GM21723 (cell line): ENCODE results near the gene HOXA6.

ENCODE experiments used
- ATAC-seq: cut with Tn5 transposase; IDR thresholded peaks from one replicate; pipeline ENCODE4 v1.9.1; 2021; ENCODE audit warnings: mild to moderate bottlenecking, moderate library complexity; ENCODE audit not compliant: unreplicated experiment

HOXA6 gene

DNA sequence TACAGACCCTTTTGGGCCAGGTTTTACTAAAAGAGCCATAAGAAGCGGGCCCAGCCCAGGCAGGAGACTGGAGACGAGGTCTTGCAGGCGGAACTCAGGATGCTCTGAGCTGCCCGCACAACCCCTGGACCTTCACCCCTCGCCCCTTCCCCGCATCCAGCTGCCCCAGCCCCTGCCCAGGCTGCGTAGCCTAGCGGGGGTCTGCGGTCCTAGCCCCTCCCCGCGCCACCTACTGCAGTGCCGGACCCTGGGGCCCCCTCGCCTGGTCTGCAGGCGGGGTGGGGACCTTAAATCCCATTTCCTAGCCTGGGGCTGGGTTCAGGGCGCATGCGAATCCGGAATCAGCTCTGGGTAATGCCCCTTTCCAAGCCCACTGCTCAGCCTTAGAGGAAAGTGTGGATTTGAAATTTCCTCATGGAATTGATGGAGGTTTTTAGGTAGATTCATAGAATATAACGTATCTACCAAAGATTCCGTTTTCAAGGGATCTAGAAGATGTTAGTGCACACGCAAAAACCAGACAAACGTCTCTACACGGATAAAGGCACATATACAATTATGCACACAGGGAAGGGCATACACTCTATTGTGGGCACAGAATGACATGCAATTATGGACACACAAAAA lies 5.4 kb upstream of the HOXA6 start:
- no peak for ATAC-seq

DNA sequence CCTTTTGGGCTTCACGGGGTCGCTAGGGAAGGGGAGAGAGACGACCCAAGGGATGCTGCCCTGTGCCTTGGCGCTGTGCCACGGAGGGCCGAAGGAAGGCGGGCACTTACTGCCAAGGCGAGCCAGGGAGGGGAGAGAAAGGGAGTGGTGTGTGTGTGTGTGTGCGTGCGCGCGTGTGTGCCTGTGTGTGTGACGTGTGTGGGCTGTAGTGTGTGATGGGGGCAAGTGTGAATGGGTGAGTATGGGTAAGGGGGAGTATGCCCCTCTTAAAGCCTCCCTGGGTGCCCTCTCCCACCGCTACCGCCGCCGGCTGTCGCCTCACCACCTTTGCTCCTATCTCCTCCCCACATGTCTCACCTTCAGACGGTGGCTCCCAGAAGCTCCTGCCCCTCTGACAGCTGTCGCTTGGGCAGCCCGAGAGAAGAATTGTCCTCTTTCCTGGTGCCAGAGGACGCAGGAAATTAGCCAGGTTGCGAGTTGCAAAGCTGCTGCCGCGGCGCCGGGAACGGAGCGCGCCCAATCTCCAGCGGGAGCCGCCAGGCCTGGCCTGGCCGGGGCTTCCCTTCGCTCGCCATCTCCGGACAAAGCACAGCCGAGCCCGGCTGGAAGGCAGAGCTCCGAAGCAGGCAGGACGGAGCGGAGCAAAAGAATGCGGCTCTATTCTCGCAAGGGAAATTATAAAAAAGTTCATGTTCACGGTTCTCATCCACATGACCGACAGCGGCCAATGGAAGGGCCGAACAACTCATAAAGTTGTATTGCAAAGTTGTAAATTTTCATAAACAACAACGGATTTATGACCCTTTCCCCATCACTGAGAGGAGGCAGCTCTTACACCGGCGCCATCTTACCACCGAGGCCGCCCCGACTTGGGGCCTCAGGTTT lies 4.6 kb upstream of the HOXA6 start, which contains the start of gene HOXA3:
Gene HOXA3 (minus strand): TSS at position 653 of the 885 bp plus-strand sequence. CDS start 41,943 bp downstream, outside the sequence.
- no peak for ATAC-seq

DNA sequence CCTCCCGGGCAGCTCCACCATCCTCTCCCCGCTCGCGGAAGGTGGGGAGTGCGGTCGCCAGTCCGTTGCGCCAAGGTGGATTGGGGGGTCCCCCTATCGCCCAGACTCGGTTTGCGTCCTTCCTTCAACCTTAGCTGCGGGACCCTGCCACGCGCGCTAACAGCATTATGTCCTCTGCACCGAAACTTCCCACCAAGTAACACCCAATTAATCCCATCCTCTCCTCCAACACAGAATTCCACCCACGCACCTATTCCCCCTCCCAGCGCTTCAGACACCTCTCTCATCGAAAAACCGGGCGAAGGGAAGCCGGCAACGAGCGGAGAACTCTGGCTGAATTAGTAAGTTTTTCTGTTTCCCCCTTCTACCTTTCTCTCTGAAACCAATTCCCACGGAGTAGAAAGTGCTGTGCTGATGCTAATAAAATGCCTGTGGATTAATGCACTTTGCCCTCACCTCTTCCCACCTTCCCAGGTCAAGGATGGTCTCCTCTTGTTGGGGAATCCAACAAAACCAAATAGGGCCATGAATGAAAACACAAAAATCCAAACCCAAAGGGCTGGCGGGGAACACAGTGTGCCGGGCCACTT lies 3.9 kb upstream of the HOXA6 start:
- ATAC-seq: no peak

DNA sequence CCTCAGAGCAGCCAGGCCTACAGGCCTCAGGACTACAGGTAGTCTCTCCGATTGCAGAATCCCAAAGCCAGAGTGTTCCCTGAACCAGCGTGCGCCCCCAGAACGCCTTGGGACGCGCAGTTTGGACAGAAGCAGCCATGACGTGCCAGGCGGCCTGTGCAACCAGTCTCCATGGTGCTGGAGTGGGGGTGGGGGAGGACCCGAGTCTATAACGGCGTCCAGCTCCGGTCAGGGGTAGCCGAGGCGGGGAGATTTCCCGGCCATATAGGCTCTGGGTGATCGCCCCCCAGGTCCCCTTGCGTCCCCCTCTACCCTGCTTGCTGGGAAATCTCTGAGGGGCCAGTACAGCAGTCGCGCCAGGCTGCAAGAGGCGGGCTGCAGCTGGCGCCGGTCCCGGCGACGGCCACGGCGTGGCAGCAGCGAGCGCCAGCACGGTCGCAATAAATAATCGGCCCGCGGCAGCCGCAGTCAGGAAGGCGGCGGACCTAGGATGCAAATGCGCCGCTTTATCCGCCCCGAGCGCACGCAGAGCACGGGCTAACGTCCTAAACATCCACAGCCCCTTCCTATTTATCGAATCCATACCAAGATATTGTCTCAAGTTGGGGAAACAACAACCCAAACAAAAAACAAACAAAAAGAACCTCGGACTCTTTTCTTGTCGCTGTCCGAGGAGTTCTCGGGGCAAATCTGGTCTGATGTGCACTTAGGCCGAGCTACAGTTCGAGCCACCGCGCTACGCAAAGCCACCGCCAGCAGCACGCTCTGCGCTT lies 3.2 kb upstream of the HOXA6 start:
- peak; percentile 87 for ATAC-seq

GRCh38 chr7:27149842-27150567 lies 2.4 kb upstream of the HOXA6 start:
- no peak for ATAC-seq

GRCh38 chr7:27148756-27149641 lies 1.4 kb upstream of the HOXA6 start:
- no peak for ATAC-seq

DNA sequence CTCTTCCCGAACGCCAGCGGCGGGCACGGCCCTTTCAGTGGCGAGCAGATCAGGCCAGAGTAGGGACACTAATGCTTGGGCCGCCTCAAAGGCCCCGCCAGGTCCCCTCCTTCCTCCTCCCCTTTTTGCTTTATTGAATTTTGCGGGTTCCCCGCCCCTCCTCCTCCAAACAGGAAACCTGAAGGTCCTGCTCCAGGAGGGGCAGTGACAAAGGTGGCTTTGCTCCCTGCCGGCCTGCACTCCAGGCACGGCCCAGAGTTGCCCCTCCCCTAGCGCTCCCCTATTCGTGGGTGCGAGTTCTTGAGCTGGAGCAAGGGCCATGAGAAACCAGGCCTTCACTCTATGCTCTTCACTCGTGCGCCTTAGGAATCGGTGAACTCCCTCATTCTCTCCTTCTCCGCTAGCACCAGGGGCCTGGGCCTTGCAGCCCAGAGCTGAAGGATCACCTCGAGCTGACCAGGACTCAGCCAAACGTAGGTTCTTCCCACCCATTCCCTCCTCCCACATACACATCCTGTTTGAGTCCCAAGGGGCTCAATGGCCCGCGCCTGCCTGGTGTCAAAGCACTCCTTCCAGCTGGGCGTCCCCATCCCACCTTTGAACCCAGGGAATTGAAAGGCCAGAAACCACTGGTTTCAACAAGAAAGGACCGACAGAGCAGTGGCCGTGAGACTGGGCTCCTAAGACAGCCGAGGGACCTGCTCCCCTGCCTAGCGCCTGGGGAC lies 619 bp upstream of the HOXA6 start:
- no peak for ATAC-seq

DNA sequence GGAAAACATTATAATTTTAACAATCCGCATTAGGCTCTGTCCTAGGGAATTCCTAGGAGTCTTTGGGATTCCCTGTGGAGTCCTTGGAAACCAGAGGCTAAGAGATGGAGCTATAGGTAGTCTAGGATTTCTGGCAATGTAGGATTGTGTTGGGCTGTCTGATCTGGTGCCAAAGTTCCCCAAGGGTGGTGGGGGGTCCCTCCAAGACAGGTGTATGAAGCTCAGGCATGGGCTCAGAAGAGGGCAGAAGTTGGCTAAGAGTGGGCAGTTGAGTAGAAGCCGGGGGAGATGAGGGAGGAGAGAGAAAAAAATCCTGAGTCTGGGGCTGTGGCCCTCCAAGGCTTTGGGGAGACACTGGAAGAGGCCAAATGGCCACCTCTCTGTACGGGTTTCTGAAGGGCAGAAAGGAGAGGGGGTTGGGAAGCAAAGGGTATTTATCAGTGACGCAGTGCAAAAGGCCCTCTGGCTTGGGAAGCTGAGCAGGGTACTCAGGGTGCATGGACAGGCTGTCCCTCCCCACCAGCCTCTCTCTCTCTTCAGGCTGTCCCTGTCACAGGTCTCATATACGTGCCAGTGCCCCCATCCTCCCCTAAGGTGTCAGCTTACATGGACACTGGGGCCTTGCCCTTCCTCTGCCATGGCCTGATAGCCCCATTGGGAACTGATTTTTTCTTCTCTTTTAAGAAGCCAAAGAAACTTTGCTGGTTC lies 929 bp downstream of the HOXA6 start:
- ATAC-seq: no peak

GRCh38 chr7:27145914-27146412 lies 1.6 kb downstream of the HOXA6 start:
- ATAC-seq: no peak

GRCh38 chr7:27145165-27145913 lies 2.2 kb downstream of the HOXA6 start:
- no peak for ATAC-seq

GRCh38 chr7:27144781-27145164 lies 2.8 kb downstream of the HOXA6 start:
- no peak for ATAC-seq

GRCh38 chr7:27143950-27144780 lies 3.4 kb downstream of the HOXA6 start:
- ATAC-seq: no peak

- no peak for ATAC-seq
These were observed 4.3 kb downstream of the HOXA6 start, which contains the start of gene HOXA5 for GRCh38 chr7:27143023-27143949. Gene HOXA5 (minus strand): TSS chr7:27143681. CDS start chr7:27143607, 74 bp downstream.

DNA sequence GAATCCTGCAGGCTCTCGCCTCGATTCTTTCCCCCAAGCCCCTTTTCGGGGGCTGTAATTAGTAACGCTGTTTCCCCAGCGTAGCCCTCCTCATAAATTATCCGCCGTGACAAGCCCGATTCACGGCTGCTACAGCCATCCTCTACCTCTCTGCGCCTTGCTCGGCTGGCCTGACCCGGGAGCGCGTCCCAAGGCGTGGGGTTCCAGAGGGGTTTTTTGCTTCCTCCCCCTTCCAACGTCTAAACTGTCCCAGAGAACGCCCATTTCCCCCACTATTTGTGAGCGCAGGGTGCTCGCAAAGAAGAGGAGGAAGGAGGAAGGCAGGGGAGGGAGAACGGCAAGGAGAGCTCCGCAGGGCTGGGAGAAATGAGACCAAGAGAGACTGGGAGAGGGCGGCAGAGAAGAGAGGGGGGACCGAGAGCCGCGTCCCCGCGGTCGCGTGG lies 5.0 kb downstream of the HOXA6 start:
- no peak for ATAC-seq

GRCh38 chr7:27141923-27142579 lies 5.5 kb downstream of the HOXA6 start:
- ATAC-seq: no peak
